Stimulated activated CD8-positive, alpha-beta memory T cell treated with anti-CD3 and anti-CD28 coated beads, Interleukin-15, amount 100 ng/mL, for 1 hour (primary cell): Measurements from ENCODE around the gene CINP.

ENCODE experiments used
- DNase-seq: peaks from one replicate; pipeline ENCODE4 v3.0.0-alpha.2; 2020; ENCODE audit warnings: low read depth

Gene CINP

DNA sequence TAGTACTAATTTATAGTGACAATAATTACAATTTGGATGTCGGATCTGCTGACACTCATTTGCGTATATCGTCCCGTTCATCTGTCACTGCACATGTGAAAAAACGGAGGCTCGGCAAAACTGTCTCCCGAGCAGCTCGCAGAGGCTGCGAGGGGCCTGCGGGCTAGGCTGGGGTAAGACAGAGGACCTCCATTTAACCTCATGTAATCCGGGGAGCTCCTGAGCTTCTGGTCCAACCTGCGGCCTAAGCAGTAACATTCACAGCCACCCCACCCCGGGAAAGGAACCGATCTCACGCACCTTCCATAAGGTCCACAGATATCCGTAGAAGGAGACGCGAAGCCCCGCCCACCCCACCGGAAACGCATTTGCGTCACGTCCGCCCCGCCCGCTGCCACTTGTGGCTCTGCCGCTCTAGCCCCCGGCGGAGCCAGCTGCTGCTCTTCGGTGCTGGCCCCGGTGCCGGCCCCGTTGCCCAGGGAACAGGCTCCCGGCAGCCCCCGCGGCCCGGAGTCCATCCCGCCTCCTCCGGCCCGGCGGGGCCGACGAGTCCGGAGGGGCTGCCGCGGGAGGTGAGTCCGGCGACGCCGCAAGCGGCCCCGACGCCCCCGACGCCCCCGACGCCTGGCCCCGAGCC is at the start of gene CINP, which contains the start of gene TECPR2:
Gene CINP, minus strand, starts transcription at position 346 of the 637 bp plus-strand sequence. Its CDS starts 39 bp downstream, at position 307.
Gene TECPR2, plus strand, starts transcription at position 397 of the 637 bp plus-strand sequence. CDS start 13,781 bp downstream, outside the sequence.
- DNase-seq, result peak; percentile 98

DNA sequence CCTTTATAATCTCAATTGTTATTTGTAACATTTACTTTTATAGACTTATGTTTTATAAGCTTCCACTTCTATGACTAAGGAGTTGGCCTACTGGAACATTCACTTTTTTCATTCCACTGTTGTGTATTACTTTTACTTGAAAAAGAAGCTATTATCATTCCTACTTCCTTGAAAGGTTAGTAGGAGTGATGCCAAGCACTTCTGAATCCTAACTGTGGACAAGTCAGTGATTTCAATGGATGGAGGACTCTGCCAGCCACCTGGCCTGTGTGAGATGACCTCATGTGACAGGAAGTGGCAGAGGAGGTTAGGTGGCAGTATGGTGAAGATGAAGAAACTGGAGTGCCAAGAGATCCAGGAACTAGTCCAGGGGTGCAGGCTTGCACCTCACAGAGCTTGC is 46.0 kb upstream of the CINP start:
- DNase-seq, result no peak

DNA sequence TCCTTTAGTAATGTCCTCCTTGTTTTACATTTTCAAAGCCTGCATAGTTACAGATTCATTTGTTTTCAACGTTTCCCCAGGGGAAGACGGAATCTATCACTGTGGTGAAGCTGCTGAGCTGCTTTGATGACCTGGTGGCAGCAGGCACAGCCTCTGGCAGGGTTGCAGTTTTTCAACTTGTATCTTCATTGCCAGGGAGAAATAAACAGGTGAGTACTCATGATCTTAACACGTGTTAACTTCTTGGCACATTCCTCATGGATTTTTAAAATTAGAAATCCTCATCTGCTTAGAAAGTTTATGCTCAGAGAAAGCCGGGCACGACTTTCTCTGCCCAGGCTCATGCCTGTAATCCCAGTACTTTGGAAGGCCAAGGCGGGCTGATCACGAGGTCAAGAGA is 44.6 kb upstream of the CINP start:
- no peak for DNase-seq

DNA sequence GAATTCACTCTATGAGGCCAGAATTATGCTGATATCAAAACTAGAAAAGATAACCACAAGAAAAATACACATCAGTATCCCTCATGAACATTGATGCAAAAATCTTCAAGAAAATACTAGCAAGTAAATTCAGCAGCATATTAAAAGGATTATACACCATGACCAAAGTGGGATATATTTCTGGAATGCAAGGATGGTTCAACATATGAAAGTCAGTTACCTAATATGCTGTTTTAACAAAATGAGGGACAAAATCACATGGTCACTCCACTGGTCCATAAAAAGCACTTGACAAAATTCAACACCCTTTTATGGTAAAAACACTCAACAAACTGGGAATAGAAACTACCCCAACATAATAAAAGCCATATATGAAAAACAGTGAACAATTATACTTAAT is 40.3 kb upstream of the CINP start:
- DNase-seq, result no peak

DNA sequence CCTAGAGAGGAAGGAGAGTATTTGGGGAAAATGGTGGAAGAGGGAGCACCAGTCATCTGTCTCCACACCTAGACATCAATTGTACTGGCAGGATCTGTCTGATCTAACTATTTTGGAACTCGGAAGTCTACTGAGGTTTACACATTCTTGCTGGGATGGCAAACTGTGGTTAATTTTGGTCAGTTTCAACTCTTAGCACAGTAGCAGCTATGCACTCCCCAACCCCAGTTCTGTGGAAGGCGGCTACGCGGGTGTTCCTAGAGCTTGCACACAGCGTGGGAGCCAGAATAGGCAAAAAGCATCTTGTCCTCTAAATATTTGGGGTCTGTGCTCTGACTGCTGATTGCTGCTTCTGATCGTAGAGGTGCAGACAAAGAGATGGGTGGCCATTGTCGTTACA is 33.8 kb upstream of the CINP start:
- DNase-seq, result no peak

DNA sequence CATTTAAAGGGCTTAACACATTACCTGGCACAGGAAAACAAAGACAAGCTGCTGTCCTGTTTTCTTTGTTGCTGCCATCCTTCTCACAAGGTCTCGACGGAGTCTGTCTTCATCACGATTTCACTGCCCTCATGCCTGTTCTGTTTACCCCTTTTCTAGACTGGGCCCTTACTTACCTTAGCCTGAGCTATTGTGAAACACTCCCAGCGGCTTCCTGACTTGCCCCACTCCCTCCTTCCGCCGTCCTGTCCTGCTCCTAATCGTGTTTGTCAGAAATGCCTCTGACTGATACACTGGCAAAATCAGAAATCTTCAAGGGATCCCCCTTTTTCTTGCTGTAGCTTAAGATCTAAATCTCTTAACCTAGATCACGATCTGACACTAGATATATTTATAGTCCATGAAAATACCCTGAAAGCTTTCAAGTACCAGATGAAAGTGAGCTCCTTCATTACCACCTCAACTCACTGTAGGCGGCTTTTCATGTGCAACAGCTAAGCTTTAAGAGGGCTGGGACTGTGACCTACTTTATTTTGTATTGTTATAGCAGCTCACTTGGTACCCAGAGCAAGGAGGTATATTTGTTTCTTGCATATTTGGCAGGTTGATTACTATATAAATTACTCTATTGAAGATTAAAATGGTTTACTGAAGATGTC is 32.2 kb upstream of the CINP start:
- no peak for DNase-seq

DNA sequence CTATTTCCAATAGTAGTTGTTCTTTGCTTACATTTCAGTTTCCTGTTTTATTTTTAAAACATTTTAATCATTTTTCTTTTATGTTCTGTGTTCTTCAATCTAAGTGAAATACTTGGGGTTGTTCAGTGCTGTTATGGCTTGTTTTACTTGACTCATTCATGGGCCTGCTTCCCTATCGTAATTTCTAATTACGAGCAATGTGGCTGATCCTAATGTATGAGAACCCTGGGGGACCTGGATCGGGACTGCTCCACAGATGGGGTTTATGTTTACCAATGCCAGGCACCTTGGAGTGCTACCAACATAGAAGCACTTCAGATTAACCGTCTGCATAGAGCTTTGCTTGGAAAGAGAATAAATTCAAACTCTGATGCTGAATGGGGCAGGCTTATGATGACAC is 29.8 kb upstream of the CINP start:
- DNase-seq, result no peak

DNA sequence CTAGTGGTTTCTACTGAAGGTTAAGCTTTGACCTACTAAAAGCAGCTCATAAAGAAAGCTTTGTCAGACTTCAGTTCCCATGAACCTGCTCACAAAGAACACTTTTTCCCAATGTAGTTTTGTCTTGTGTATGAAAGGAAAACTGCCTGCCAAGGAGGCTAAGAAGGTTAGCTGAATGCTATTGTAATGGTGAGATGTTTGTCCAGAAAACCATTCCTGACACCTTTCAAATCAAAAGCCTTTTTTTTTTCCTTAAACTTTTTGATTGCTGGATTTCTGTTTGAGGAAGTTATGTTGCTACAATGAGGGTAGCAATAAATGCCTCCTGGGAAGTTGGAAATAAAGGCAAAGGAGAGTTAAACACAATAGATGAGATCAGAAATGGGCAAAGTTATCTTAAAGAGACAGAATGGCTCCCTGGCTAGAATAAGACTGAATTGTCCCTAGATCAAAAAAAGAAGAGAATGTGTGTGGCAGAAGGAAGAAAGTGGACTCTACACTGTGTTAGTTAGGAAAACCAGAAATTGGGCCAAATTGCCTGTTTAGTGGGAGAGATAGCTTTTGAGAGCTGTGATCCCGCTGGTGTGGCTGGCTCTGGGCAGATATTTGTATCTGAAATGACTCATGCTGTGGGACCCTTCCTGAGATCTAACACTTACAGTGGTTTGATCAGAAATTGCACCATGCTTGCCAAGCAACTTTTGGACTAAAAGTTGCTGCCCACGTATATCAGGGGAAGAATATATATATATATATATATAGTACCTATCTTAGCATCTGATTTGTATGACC is 27.6 kb upstream of the CINP start:
- no peak for DNase-seq

DNA sequence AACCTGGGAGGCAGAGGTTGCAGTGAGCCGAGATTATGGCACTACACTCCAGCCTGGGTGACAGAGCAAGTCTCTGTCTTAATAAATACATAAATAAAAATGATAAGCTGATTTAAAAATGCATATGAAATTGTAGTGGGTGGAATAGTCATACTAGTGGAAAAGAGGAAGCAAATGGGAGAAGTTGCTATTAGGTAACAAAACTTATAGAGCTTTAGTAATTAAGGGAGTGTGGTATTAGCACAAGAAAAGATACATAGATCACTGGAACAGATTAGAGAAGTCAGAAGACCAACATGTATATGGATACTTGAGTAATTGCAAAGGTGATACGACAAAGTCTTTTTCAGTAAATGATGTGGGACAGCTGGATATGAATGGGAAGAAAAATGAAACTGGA is 26.6 kb upstream of the CINP start:
- no peak for DNase-seq

DNA sequence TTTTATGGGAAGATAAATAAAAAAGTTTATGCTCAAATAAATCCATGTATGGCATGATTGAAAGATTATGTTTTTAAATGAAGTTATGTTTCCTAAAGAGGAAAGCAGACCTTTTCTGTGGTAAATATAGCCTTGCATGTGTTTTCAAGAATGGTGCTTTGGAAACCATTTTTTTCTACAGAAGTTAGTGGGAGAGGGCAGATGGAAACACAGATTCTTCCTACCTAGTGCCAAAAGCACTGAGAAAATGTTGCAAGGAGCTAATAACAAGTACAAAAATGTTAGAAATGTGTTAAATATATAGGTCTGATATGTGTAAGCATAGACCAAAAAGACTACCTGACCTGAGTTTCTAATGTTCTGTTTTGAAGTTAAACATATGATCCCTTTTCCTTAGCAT is 24.4 kb upstream of the CINP start:
- DNase-seq, result no peak

DNA sequence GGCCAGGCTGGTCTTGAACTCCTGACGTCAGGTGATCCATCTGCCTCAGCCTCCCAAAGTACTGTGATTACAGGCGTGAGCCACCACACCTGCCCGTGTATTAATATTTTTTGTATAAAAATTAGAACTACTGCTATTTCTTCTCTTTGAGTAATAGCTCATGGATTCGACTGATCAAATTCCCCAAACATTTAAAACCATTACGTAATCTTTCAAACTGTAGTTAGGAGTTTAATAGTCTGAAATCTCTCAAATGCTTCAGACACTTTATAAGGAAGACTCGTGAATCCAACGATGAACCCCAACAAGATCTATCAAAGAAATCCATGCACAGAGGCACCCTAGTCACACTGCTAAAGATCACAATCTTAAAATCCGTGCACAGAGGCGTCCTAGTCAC is 16.1 kb upstream of the CINP start:
- DNase-seq, result no peak

DNA sequence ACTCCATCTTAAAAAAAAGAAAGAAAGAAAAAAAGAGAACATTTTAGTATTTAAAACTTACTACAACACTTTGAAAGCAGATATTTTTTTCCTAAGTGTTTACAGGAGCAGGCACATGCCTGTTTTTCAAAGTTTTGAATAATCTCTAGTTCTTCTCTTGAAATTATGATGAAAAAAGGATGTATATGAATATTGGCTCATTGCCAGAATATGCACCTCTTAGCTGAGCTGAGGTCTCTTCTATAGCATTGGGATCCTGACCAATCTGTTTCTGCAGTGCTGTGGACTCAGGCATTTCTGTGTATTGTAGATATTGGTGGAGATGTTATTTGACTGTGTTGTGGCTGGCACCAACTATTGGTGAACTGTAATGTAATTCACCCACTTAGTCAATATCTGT is 15.0 kb upstream of the CINP start:
- DNase-seq, result no peak

DNA sequence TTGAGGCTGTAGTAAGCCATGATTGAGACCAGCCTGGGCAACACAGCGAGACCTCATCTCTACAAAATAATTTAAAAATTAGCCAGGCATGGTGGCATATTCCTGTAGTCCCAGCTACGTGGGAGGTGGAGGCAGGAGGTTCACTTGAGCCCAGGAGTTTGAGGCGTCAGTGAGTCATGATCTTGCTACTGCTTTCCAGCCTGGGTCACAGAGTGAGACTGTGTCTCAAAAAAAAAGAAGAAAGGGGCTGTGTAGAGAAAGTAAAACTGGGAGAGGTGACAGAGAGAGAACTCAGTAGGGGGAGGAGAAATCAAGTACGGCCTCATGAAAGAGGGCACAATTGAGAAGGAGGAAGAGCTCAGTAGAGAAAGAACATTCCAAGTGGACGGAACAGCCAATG is 12.4 kb upstream of the CINP start:
- no peak for DNase-seq

DNA sequence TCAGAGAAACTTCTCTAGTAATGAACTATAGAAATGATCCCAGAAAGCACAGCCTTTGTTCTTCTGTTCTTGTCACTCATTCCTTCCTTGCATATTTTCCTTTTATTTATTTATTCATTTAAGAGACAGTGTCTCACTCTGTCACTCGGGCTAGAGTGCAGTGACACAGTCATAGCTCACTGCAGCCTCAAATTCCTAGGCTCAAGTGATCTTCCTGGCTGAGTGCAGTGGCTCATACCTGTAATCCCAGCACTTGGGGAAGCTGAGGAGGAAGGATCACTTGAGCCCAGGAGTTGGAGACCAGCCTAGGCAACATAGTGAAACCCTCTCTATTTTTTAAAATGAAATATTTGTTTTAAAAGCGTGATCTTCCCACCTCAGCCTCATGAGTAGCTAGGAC is 11.6 kb upstream of the CINP start:
- DNase-seq, result no peak

DNA sequence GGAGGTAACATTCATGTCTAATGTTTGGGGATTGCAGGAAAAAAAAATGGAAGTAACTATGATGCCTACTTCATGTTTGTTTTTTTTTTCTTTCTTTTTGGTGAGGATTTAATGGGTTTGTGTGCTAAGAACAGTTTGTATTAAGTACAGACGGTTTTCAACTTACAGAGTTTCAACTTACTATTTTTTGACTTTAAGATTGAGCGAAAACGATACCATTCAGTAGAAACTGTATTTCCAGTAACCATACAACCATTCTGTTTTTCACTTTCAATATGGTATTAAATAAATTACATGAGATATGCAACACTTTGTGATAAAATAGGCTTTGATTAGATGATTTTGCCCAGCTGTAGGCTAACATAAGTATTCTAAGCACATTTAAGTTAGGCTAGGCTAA is 10.4 kb upstream of the CINP start:
- no peak for DNase-seq

DNA sequence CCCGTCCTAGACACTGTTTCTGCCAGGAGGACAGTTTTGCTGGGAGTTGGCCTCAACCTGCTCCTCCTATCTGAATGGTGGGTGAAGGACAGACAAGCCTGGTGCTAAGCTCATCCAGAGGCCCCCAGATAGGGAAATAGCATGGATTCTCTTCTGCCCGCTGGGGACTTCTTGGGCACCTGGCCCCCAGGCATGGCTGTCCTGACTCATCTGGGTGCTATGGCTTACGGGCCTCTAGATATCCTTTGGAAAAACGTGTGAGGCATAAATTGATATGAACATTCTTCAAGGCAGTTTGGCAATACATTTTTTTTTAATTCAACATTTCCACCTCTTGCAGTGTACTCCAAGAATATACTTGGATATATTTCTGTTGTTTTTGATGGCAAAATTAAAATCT is 8.7 kb upstream of the CINP start:
- DNase-seq, result no peak

DNA sequence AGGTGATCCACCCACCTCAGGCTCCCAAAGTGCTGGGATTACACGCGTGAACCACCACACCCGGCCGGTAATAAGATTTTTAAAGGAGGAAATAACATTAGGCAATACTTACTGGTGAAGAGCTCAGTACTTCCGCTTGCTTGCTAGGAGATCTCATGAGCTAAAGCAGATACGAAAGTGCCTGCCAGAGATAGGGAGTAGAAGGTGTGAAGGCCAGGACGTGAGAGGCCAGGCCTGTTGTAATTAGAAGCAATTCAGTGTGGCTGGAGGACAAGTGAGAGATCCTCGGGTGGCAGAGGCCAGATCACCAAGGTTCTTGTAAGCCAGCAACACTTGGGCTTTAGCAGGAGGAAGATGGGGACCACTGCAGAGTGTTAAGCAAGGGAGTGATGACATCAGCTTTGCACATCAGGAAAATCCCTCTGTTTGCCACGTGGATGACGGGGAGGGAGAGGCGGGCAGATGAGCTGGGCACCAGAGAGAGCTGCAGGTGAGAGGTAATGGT is 7.7 kb upstream of the CINP start:
- no peak for DNase-seq

DNA sequence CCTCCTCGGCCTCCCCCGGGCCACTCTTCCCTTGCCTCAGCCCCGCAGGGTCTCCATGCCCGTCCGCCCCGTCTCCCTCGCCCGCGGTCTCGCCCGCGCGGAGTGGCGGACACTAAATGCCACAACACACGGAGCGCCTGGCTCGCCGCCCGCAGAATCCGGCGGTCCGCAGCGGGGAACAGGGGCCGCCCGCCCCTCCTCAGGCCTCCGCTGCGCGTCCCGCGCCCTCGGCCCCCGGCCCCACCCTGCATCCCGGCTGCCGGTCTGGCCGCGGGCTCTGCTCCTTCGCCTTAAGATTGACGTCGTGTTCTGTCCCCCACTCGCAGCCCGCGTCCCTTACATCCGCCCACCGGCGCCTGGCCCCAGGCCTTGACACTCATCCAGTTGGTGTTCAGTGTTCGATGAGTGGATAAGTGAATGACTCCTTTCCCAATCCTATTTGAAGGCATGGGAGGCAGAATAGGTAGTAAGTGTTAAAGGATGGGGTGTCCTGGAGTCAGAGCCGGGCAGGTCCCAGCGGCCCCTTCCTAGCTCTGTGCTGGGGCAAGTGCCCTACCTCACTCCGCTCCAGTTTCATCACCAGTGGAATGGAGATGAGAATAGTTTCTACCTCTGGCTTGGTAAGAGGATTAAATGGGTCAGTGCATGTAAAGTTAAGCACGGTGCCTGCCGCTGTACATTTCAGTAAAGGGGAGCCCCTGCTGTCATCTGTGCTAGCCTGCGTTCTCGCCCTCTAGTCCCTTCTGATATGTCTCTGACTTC is 673 bp upstream of the CINP start:
- no peak for DNase-seq

DNA sequence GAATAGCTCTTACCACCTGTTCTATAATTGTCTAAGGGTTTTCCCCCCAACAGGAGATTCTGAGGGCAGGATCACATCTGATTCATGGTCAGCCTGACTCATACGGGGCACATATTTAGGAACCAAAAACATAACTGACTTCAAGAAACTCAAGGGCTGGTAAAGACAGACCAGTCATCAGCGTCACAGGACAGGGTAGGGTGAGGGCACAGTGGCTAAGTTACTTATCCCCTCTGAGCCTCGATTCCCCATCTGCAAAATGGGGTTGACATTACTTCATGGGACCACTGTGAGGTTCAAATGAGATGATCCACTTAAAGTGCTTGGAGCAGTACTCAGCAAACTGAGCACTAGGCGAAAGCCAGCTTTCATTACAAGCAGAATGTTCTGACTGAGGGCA is 606 bp downstream of the CINP start:
- no peak for DNase-seq

DNA sequence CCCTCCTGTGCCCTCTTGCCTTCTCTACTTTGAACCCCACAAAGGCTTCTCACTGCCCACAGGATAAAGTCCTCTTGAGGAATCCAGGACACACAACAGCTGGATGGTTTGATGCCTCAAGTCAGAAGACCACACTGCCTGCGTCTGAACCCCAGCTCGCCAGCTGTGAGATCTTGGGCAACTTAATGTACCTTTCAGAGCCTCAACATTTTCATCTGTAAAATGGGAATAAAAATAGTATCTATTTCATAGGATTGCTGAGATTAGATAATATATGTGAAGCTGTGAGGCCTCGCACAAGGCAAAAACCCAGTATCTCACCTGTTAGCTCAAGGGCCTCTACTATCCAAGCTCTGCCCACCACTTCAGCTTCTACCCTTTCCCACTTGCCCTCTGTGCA is 2.3 kb downstream of the CINP start:
- DNase-seq, result no peak

DNA sequence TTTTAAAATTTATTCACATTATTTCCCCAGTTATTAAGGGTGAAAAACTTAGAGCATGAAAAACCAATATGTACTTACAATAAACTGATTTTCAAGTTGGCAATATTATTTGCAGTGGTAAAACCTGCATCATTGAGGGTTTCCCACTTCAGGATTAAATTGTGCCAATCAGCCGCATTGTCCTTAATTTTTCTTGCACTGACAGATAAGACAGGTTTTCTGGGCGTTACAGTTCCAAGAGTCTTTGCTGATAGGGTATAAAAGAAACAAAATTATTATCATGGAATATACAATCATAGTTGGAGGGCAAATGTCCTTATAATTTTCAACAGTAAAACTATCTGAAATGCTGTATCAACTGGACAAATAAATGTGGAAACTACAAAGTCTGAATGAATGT is 3.3 kb downstream of the CINP start:
- no peak for DNase-seq

DNA sequence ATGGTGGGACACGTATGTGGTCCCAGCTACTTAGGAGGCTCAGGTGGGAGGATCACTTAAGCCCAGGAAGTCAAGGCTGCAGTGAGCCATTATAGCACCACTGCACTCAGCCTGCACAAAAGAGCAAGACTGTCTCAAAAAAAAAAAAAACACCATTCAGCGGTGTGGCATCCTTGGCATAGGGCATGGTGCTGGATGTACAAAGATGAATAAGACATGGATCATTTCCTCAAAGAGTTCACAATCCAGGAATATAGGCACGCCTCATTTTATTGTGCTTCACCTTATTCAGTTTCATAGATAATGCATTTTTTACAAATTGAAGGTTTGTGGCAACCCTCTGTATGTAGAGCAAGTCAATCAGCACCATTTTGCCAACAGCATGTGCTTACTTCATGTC is 6.4 kb downstream of the CINP start:
- no peak for DNase-seq
